Fibroblast of peridontal ligament (primary cell): ENCODE data around the gene ITIH6.
"Not testable (repeated sequence)": the region's sequence is repeated elsewhere in the genome, so short reads cannot be mapped to it uniquely, and the experiment has no call there.

Experiments used
- DNase-seq: peaks from one replicate; pipeline ENCODE4 v3.0.0-alpha.2; 2010; ENCODE audit errors: extremely low read depth

ITIH6 gene

GRCh38 chrX:54799046-54799445 lies 991 bp upstream of the ITIH6 start:
- DNase-seq, result no peak

DNA sequence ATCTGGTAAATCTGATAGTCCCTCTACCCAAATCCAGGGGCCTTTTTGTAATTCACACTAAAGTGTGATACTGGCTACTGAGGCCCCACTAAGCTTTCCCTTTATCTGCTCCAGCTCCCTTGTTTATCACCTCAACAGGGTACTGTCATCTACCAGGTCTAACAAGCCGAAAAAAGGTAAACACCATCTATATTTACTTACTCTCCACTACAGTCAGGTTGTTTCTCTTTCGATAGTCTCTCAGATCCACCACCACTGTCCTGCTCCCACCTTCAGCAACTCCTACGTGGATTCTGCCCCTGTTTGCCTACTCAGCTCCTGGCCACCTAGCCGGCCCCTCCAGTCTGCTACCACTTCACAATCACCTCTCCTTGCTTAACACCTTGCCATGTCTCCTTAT lies 3.3 kb downstream of the ITIH6 start:
- DNase-seq, result no peak

DNA sequence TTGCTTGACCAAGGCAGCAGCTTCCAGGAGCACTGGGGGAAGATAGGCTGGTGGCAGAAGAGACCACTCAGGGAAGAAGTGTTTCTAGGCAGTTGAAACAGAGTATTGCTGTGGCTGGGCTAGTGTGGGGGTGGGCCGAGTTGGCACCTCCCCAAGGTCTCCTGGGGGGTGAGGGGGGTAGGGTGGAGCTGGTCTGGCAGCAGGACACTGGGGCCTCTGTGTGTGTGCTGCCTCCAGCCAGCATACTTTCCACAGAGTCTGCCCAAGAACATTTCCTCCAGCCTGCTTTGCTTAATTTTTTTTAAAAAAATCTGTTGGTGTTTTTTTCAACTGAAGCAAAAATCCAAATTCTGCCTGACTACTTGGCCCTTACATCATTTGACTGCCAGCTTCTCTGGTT lies 4.0 kb downstream of the ITIH6 start:
- DNase-seq, result no peak

- DNase-seq, result not testable (repeated sequence)
Observed at GRCh38 chrX:54789405-54789804, 8.7 kb downstream of the ITIH6 start.

DNA sequence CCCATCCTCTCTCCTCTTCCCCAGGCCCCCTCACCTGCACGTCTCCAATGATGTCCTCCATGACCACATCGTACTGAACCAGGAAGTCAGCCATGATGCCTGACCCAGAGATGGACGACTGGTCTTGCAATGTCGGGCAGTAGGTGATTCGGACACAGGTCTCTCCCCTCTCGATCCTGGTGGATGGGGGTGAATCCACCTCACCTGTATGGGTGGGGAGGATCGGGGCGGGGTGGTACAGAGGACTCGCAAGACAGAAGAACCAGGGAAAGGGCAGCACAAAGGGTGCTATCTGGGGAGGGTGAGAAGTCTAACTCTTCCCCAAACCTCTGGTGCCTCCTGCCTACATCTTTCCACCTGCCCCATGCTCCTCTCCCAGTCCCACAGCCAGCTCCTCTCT lies 9.6 kb downstream of the ITIH6 start:
- DNase-seq, result no peak

DNA sequence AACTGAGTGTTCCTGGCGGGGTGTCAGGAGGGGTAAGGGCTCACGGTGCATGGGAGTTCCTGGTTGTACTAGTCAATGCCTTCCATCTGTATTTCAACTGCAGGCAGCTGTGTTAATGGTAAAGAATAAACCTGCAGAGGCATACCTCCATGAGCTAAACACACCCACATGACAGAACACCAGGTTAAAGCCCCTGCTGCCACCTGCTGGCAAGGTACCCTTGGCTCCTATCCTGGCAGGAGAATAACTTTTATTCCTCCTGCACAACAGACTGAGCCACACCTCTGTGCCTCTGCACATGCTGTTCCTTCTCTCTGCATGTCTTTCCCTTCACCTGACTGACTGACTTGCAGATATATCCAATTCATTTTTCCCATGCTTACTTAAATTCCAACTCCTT lies 11.1 kb downstream of the ITIH6 start:
- DNase-seq, result no peak

GRCh38 chrX:54785901-54786300 lies 12.2 kb downstream of the ITIH6 start:
- no peak for DNase-seq

DNA sequence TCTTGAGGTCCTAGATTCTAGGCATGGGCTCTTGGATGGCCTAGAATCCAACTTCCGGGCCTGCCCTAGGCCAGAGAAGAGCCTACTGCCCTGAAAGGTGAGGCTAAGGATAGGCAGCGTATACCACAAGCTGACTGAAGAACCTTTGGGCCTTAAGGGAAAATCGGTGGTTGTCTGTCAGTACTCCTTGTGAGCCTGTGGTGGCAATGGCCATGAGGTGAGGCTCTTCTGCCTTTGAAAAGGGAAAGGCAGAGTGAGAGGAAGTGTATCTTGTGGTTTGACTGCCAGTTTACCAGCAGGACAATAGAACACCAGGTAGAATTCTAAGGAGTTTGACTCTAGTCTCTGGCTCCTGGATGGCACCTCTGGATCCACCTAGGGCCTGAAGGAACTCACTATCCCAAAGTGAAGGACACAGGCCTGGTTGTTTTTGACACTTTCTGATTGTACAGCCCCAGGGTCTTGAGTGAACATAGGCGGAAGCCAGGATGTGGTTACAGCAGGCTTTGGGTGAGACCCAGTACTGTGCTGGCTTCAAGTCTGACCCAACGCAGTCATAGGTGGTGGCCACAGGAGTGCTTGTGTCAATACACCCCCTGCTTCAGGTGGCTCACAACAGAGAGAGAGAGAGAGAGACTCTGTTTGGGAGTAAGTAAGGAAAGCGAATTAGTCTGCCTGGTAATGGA lies 20.9 kb downstream of the ITIH6 start:
- no peak for DNase-seq

- DNase-seq, result no peak
Observed at GRCh38 chrX:54776061-54776460, 22.0 kb downstream of the ITIH6 start.

- DNase-seq, result peak; percentile 58
Observed at GRCh38 chrX:54774391-54775094, 23.5 kb downstream of the ITIH6 start.

DNA sequence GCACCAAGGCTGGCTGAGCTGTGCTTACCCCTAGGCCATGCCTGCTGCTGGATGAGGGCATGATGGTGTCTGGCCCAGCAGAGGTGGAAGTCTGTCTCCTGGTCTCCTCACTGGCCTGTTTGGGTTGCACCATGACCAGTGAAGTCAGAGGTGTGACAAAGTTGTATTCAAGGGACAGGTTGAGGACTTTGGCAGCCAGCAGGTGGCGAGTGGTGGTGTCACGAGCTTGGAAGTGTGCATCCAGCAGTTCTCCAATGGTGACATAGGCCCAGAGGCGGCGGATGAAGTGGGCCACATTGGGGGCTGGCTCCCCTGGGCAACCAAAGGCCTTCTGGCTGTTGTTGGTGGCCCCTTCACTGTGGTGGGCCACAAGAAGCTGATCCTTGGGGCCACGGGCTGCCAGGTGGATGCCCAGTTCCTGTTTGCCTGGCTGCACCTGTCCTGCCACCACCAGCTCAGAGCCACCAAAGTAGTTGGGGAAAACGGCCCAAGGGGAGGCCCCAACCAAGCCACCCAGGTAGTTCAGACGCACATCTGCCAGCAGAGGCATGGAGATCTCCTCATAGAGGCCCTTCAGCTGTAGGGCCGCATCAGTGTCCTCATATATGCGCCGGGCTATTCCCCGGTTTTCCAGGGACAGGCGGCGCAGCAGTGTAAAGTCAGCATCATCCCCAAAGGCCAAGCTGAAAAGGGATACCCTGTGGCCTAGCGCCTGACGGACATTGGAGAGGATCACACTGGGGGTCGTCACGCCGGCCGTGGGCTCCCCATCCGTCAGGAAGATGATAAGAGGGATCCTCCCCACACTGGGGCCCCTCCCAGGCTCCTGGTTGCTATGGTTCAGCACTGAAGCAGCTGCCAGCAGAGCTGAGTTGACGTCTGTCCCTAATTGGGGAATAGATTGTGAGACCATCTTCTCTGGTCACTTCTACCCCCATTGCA lies 39.7 kb downstream of the ITIH6 start:
- DNase-seq, result no peak

DNA sequence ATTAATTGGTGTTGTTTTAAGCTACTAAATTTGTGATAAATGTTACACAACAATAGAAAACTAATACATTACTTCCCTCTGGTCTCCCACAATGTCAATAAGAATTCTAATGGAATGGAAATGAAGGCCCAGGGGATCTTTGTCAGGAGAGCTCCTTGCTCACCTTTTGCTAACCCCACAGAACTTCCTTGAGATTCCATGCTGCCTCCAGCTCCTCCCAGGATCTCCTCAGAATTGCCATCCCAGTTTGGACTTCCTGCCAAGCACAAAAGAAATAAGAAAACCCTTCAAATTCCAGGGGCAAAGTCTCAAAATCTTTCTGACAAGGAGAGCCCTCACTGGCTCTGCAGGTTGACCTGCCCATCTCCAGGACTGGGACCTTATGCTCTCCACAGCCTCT lies 43.2 kb downstream of the ITIH6 start:
- DNase-seq, result no peak

GRCh38 chrX:54748626-54749025 lies 49.4 kb downstream of the ITIH6 start:
- DNase-seq, result no peak

- no peak for DNase-seq
Observed at GRCh38 chrX:54747733-54748393, 50.2 kb downstream of the ITIH6 start.

GRCh38 chrX:54746928-54747327 lies 51.1 kb downstream of the ITIH6 start:
- DNase-seq, result no peak

DNA sequence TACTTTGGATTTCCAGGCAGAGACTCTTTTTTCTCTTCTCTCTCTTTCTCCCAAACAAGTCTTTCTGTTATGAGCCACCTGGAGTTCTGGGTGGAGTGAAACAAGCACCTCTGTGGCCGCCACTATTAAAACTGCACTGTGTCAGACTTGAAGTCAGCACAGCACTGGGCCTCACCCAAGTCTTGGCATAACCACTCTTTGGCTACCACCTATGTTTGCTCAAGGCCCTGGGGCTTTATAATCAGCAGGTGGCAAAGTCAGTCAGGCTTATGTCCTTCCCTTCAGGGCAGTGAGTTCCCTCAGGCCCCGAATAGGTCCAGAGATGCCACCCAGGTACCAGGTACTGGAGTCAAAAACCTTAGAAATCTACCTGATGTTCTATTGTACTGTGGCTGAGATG lies 52.4 kb downstream of the ITIH6 start:
- DNase-seq, result no peak

DNA sequence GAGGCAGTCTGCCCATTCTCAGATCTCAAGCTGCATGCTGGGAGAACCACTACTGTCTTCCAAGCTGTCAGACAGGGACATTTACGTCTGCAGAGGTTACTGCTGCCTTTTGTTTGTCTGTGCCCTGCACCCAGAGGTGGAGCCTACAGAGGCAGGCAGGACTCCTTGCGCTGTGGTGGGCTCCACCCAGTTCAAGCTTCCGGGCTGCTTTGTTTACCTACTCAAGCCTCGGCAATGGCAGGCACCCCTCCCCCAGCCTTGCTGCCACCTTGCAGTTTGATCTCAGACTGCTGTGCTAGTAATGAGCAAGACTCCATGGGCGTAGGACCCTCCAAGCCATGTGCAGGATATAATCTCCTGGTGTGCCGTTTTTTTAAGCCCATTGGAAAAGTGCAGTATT lies 59.5 kb downstream of the ITIH6 start:
- DNase-seq, result not testable (repeated sequence)

GRCh38 chrX:54736298-54736942 lies 61.6 kb downstream of the ITIH6 start:
- DNase-seq, result not testable (repeated sequence)

DNA sequence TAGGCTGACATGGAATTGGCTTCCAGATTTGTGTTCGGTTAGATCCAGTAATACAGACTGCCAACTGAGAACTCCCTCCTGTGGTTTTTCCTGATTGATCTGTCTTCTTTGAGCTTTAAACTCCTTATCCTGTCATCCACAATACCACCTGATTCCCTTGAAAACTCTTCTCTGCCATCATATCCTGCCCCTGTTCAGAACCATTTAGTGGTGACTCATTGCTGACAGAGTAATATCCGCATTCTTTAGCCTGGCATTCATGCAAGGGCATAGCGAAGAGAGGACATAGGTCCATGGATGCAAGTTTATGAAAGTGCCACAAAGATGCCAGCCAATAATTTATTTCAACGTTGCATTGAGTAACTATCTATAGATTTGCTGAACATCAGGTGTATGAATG lies 76.6 kb downstream of the ITIH6 start:
- no peak for DNase-seq

- no peak for DNase-seq
Observed at GRCh38 chrX:54715621-54716020, 82.4 kb downstream of the ITIH6 start.

GRCh38 chrX:54714424-54714823 lies 83.6 kb downstream of the ITIH6 start:
- DNase-seq, result no peak
